H9 (cell line): ENCODE measurements around the gene ALG12. TPM values are rescaled to one million over a fixed set of nuclear protein-coding genes. Genes with fewer than 3 reads are reported as not detected.

Experiments used
- DNase-seq: peaks from one replicate; pipeline ENCODE4 v3.0.0-alpha.2; 2017
- H2AFZ ChIP-seq: one replicate; pipeline ENCODE4 v1.6.1; 2013; ENCODE audit warnings: mild to moderate bottlenecking, low read length, control low read depth, moderate library complexity
- H2AK5ac ChIP-seq: 2 replicates; pipeline ENCODE4 v1.6.1; 2013; ENCODE audit warnings: low read length, control low read depth, mixed read lengths; ENCODE audit not compliant: insufficient read length
- H2BK120ac ChIP-seq: one replicate; pipeline ENCODE4 v1.6.1; 2013; ENCODE audit warnings: low read depth, mild to moderate bottlenecking, low read length, control low read depth, inconsistent platforms; ENCODE audit not compliant: poor library complexity, severe bottlenecking
- H2BK12ac ChIP-seq: 2 replicates; pipeline ENCODE4 v1.6.1; 2013; ENCODE audit warnings: low read length, control low read depth, mixed read lengths, low read depth; ENCODE audit not compliant: insufficient read length
- H2BK15ac ChIP-seq: 2 replicates; pipeline ENCODE4 v1.6.1; 2013; ENCODE audit warnings: low read depth, low read length, control low read depth
- H2BK20ac ChIP-seq: one replicate; pipeline ENCODE4 v1.6.1; 2013; ENCODE audit warnings: low read depth, mild to moderate bottlenecking, low read length, control low read depth, inconsistent platforms; ENCODE audit not compliant: poor library complexity, severe bottlenecking
- H2BK5ac ChIP-seq: 2 replicates; pipeline ENCODE4 v1.6.1; 2013; ENCODE audit warnings: low read length, control low read depth, mixed read lengths; ENCODE audit not compliant: insufficient read length
- H3K14ac ChIP-seq: 2 replicates; pipeline ENCODE4 v1.6.1; 2013; ENCODE audit warnings: low read length, control low read depth; ENCODE audit not compliant: insufficient read depth
- H3K18ac ChIP-seq: 2 replicates; pipeline ENCODE4 v1.6.1; 2013; ENCODE audit warnings: low read depth, mild to moderate bottlenecking, mixed read lengths, low read length, control low read depth; ENCODE audit not compliant: insufficient read length
- H3K23ac ChIP-seq: 2 replicates; pipeline ENCODE4 v1.6.1; 2013; ENCODE audit warnings: low read length, control low read depth, mixed read lengths, low read depth; ENCODE audit not compliant: insufficient read length
- H3K23me2 ChIP-seq: 2 replicates; pipeline ENCODE4 v1.6.1; 2013; ENCODE audit warnings: low read depth, mild to moderate bottlenecking, mixed read lengths, low read length, control low read depth; ENCODE audit not compliant: insufficient read length, poor library complexity, severe bottlenecking
- H3K27ac ChIP-seq: 2 replicates; pipeline ENCODE4 v1.5.1; 2013; ENCODE audit warnings: low read length, control low read depth, mixed read lengths, low read depth; ENCODE audit not compliant: insufficient read length
- H3K27me3 ChIP-seq: 2 replicates; pipeline ENCODE4 v1.6.1; 2013; ENCODE audit warnings: low read length, control low read depth, inconsistent platforms; ENCODE audit not compliant: insufficient read depth
- H3K4ac ChIP-seq: 2 replicates; pipeline ENCODE4 v1.6.1; 2013; ENCODE audit warnings: low read depth, mild to moderate bottlenecking, control low read depth, inconsistent platforms, low read length, moderate library complexity
- H3K4me1 ChIP-seq: 2 replicates; pipeline ENCODE4 v1.6.1; 2013; ENCODE audit warnings: low read length, control low read depth, inconsistent platforms; ENCODE audit not compliant: insufficient read depth
- H3K4me2 ChIP-seq: 2 replicates; pipeline ENCODE4 v1.6.1; 2013; ENCODE audit warnings: low read length, control low read depth, mixed read lengths; ENCODE audit not compliant: insufficient read length, insufficient read depth
- H3K56ac ChIP-seq: 2 replicates; pipeline ENCODE4 v1.6.1; 2013; ENCODE audit warnings: low read depth, mild to moderate bottlenecking, mixed read lengths, low read length, control low read depth; ENCODE audit not compliant: insufficient read length
- H3K79me1 ChIP-seq: 2 replicates; pipeline ENCODE4 v1.6.1; 2013; ENCODE audit warnings: low read depth, mild to moderate bottlenecking, moderate library complexity, low read length, control low read depth, inconsistent platforms; ENCODE audit not compliant: insufficient read depth, poor library complexity, severe bottlenecking
- H3K79me2 ChIP-seq: 2 replicates; pipeline ENCODE4 v1.6.1; 2013; ENCODE audit warnings: low read length, control low read depth, inconsistent platforms; ENCODE audit not compliant: insufficient read depth
- H3K9ac ChIP-seq: 2 replicates; pipeline ENCODE4 v1.6.1; 2013; ENCODE audit warnings: low read length, control low read depth, mixed read lengths; ENCODE audit not compliant: insufficient read length; ENCODE audit errors: extremely low read depth
- H3K9me3 ChIP-seq: one replicate; pipeline ENCODE4 v1.6.1; 2013; ENCODE audit warnings: low read depth, low read length, inconsistent platforms; ENCODE audit not compliant: control insufficient read depth
- H3T11ph ChIP-seq: one replicate; pipeline ENCODE4 v1.6.1; 2013; ENCODE audit warnings: mild to moderate bottlenecking, low read length, control low read depth, inconsistent platforms
- H4K20me1 ChIP-seq: one replicate; pipeline ENCODE4 v1.6.1; 2013; ENCODE audit not compliant: control insufficient read depth, insufficient read length, insufficient read depth
- H4K5ac ChIP-seq: 2 replicates; pipeline ENCODE4 v1.6.1; 2013; ENCODE audit warnings: low read depth, mild to moderate bottlenecking, mixed read lengths, low read length, control low read depth; ENCODE audit not compliant: insufficient read length
- H4K8ac ChIP-seq: replicated peaks from 2 replicates; pipeline ENCODE4 v1.6.1; 2013; ENCODE audit warnings: low read length, control low read depth, mixed read lengths, low read depth; ENCODE audit not compliant: insufficient read length
- H4K91ac ChIP-seq: 2 replicates; pipeline ENCODE4 v1.6.1; 2013; ENCODE audit warnings: low read depth, mild to moderate bottlenecking, moderate library complexity, mixed read lengths, low read length, control low read depth; ENCODE audit not compliant: insufficient read length
- H3K27ac Mint-ChIP-seq, 3 experiments: 2 replicates in 2 of 3; 3 replicates in 1 of 3; pipeline ENCODE4 v1.8.0; 2020 to 2021; ENCODE audit warnings: mixed read lengths in 3 of 3, mild to moderate bottlenecking in 1 of 3, moderate library complexity in 1 of 3
- H3K27me3 Mint-ChIP-seq: 2 replicates; pipeline ENCODE4 v1.8.0; 2021; ENCODE audit warnings: low read depth, mild to moderate bottlenecking, moderate library complexity, mixed read lengths
- H3K36me3 Mint-ChIP-seq, 3 experiments: 2 replicates in 2 of 3; 3 replicates in 1 of 3; pipeline ENCODE4 v1.8.0; 2020 to 2021; ENCODE audit warnings: low read depth in 3 of 3, mixed read lengths in 3 of 3; ENCODE audit not compliant: insufficient read depth in 1 of 3
- H3K4me1 Mint-ChIP-seq, 2 experiments: 2 replicates each; pipeline ENCODE4 v1.8.0; 2020; ENCODE audit warnings: mixed read lengths in 2 of 2
- H3K4me3 Mint-ChIP-seq, 2 experiments: 2 replicates in 1 of 2; 3 replicates in 1 of 2; pipeline ENCODE4 v1.8.0; 2020 to 2021; ENCODE audit warnings: mild to moderate bottlenecking in 2 of 2, mixed read lengths in 2 of 2, moderate library complexity in 1 of 2
- H3K9me3 Mint-ChIP-seq, 2 experiments: 2 replicates in 1 of 2; 3 replicates in 1 of 2; pipeline ENCODE4 v1.8.0; 2020; ENCODE audit warnings: mild to moderate bottlenecking in 2 of 2, mixed read lengths in 2 of 2, moderate library complexity in 1 of 2
- CTCF ChIP-seq: fragments of 200-600 bp; sonication (generic); conservative IDR thresholded peaks from 3 replicates; pipeline ENCODE4 v1.8.0; 2021; ENCODE audit warnings: antibody characterized with exemption, mild to moderate bottlenecking
- WGBS: extraction: QIAGEN DNeasy Blood & Tissue Kit; methylation state at CpG from one replicate; pipeline ENCODE4 v1.1.7; 2013; ENCODE audit warnings: missing lambda C conversion rate, low lambda C conversion rate, mixed read lengths; ENCODE audit not compliant: insufficient read length; ENCODE audit errors: extremely low coverage; 5-methylcytosine and 5-hydroxymethylcytosine counted together
- total RNA-seq: library from RNA; stranded (reverse); gene quantifications from 2 replicates; pipeline ENCODE4 v1.2.1, GENCODE V29; 2021

The ALG12 gene
- total RNA-seq, 1 experiment from 2014 or later, result 19.2 TPM

- Histone ChIP-seq H2BK12ac (no peak overlapping the region), H3K4ac (no peak overlapping the region), H3K27me3 (no peaks in the 10 kb centered on the region), H4K20me1 (no peaks in the 10 kb centered on the region), H3K27ac (no peak overlapping the region), H2BK120ac (no peak overlapping the region), H3K79me2 (no peaks in the 10 kb centered on the region), H3K4me1 (no peaks in the 10 kb centered on the region; the same call in 1 of the 2 replicates), H2AFZ (no peak overlapping the region), H3K4me2 (no peak overlapping the region), H4K8ac (no peak overlapping the region), H2AK5ac (no peak overlapping the region), H4K5ac (no peak overlapping the region), H3T11ph (no peak overlapping the region), H3K14ac (no peak overlapping the region), H3K56ac (no peak overlapping the region), H3K23ac (no peak overlapping the region), H3K23me2 (no peaks in the 10 kb centered on the region), H3K18ac (no peak overlapping the region), H2BK5ac (no peak overlapping the region), H2BK20ac (no peak overlapping the region), H2BK15ac (no peak overlapping the region), H3K79me1 (no peaks in the 10 kb centered on the region), H4K91ac (no peak overlapping the region), H3K9me3 (no peaks in the 10 kb centered on the region), H3K9ac (no peak overlapping the region)
- H3K9me3 Mint-ChIP-seq, result no peaks in the 10 kb centered on the region; a peak in 2 of 5 replicates
- no peaks in the 10 kb centered on the region for H3K36me3 Mint-ChIP-seq
- no peak overlapping the region for H3K4me3 Mint-ChIP-seq
- peaks cover 12 to 20% of the 10 kb centered on the region in 2 experiments for H3K4me1 Mint-ChIP-seq
- WGBS, result no CpG with 5 or more reads among the region's 17 CpGs
- no peaks in the 10 kb centered on the region for H3K27me3 Mint-ChIP-seq
- H3K27ac Mint-ChIP-seq, result peak overlapping the region in 1 of 3 experiments; percentile 72; a peak in 1 of 7 replicates
- no peak for DNase-seq
- TF ChIP-seq CTCF, result no peak
Measured at GRCh38 chr22:49941507-49942316, 23.5 kb upstream of the ALG12 start.
